ENCODE data around the gene COL1A1.

DNA sequence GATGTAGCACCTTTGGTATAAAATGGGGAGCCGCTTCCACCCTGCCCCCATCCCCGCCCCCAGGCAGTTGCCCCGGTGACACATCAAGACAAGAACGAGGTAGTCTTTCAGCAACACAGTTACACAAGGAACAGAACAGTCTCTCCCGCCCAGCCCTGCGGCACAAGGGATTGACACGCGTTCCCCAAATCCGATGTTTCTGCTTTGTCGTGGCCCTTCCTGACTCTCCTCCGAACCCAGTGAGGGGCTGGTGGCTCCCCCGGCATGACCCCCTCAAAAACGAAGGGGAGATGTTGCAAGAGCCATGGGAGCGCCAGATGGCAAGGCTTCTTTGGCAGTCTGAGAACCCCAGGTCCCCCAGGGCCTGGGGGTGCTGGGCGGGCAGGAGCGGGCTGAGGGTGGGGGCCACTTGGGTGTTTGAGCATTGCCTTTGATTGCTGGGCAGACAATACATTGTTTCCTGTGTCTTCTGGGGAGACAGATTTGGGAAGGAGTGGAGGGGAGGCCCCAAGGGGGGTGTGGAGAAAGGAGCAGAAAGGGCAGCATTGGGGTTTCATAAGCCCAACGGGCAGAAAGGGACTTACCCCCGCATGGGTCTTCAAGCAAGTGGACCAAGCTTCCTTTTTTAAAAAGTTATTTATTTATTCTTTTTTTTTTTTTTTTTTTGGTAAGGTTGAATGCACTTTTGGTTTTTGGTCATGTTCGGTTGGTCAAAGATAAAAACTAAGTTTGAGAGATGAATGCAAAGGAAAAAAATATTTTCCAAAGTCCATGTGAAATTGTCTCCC lies 16.6 kb downstream of the COL1A1 start:
- TF ChIP-seq POLR2A (IDR thresholded peaks at IDR 0.05) = no peak
- TF ChIP-seq, protein P1, sequence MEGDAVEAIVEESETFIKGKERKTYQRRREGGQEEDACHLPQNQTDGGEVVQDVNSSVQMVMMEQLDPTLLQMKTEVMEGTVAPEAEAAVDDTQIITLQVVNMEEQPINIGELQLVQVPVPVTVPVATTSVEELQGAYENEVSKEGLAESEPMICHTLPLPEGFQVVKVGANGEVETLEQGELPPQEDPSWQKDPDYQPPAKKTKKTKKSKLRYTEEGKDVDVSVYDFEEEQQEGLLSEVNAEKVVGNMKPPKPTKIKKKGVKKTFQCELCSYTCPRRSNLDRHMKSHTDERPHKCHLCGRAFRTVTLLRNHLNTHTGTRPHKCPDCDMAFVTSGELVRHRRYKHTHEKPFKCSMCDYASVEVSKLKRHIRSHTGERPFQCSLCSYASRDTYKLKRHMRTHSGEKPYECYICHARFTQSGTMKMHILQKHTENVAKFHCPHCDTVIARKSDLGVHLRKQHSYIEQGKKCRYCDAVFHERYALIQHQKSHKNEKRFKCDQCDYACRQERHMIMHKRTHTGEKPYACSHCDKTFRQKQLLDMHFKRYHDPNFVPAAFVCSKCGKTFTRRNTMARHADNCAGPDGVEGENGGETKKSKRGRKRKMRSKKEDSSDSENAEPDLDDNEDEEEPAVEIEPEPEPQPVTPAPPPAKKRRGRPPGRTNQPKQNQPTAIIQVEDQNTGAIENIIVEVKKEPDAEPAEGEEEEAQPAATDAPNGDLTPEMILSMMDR (IDR thresholded peaks at IDR 0.05) = no peak
